Measurements from ENCODE around the gene LRRC4. TPM values are rescaled to one million over a fixed set of nuclear protein-coding genes. Genes with fewer than 3 reads are reported as not detected.

The LRRC4 gene
- total RNA-seq (1 to 10 TPM in 1 of 5 experiments, under 1 TPM in 3, not detected in 1; 0.57 to 5.7 (median 0.88) TPM), polyA plus RNA-seq (under 1 TPM in 1 of 2 donors, not detected in 1; 0.14 TPM), total RNA-seq (1.2 reads per million)

DNA sequence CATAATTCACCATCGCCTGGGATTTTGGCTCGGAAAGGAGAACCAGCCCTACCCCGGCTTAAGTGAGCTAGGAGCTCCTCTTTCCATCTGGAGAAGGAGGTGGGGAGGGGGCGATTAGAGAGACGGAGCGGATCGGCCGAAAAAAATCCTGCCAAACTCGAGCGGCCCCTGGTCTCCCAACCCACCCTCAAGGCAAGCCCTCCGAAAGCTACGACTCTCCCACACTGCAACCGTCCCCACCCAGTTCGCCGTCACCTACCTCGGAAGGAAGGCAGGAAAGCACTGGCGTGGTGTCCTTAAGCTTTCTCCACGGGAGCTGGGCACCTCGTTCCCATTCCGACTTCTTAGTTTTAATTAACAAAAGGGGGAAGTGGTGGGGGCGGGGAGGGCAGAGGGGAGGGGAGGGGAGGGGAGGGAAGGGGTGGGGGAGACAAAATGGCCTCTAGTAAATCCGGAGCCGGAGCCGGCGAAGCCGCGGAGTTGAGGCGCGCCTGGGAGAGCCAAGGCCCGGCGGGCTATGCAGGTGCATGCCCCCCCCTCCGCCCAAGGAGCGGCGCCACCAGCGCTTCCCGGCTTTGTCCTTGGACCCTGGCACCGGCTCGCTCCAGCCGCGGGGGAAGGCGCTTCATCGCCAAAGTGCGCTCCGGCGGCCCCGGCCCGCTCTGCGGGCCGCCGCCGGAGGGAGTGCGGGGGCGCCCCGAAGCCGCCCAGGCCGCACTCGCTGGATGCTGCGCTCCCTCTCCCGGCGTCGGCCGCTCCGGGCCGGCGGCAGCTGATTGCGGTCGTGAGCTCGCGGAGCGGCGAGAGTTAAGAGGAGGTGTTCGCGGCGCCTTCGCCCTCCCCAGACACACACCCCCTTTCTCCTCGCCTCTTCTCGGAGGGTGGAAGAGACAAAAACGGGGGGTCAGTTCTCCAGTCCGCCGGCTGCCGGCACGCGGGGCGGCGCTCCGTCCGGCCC is at the start of gene LRRC4:
Gene LRRC4, minus strand, starts transcription at position 784 of the 958 bp plus-strand sequence. CDS start 797 bp downstream, outside the sequence.
- POLR2A ChIA-PET = no interaction called here
- Histone ChIP-seq H3K4me3 (ENCODE audit: low read length) (peak within 1 kb of the TSS; percentile 61), H3K9me3 (ENCODE audit: control insufficient read depth in 2 of 3, low read length in 3 of 3) (no peaks in the 10 kb centered on the region), H3K27me3 (ENCODE audit: control insufficient read depth in 2 of 2, insufficient read depth in 2 of 2, low read length in 2 of 2) (no peaks in the 10 kb centered on the region), H3K27ac (ENCODE audit: low read depth, low read length) (no peak within 1 kb of the TSS), H3K4me1 (ENCODE audit: control insufficient read depth in 2 of 2, insufficient read depth in 2 of 2, low read length in 2 of 2) (no peaks in the 10 kb centered on the region), H3K36me3 (ENCODE audit: control insufficient read depth in 2 of 3, insufficient read depth in 3 of 3, low read length in 3 of 3) (peaks cover 0 to 7% (median 0%) of the 10 kb centered on the region in 3 experiments)
- H3K9me3 Mint-ChIP-seq = no peaks in the 10 kb centered on the region
- peaks cover 8 to 16% (median 13%) of the 10 kb centered on the region in 5 donors for H3K36me3 Mint-ChIP-seq
- peaks cover 0 to 34% (median 7%) of the 10 kb centered on the region in 5 donors for H3K27me3 Mint-ChIP-seq
- H3K4me3 Mint-ChIP-seq = peak within 1 kb of the TSS; percentile 84 to 97 (median 92)
- DNase-seq = peak in 7 of 9 donors; percentile 6 to 50 (median 15)
- CTCF ChIA-PET = interaction anchor here (0.8 kb wide), 1 partner anchor 78 kb away, joined by 3 read pairs; no protein-coding TSS in a partner anchor
- intact Hi-C loops (cut with micrococcal nuclease) = loop anchor here (1.0 to 10.0 kb wide), 5 partner anchors 76 to 379 kb away; partner anchors contain the start of gene SND1 (in 1 of the 2)
- ATAC-seq = peak; percentile 31
- H3K4me1 Mint-ChIP-seq = peaks cover 8 to 41% (median 29%) of the 10 kb centered on the region in 7 donors
- peak within 1 kb of the TSS in 4 of 9 donors; percentile 33 to 76 (median 74) for H3K27ac Mint-ChIP-seq

- H3K9me3 ChIP-seq (ENCODE audit: control insufficient read depth in 2 of 3, low read length in 3 of 3) = no peaks in the 10 kb centered on the region
- H3K4me3 ChIP-seq (ENCODE audit: low read length) = no peak overlapping the region
- intact Hi-C loops (cut with micrococcal nuclease) = no loop called here
- DNase-seq (no peak), ATAC-seq (no peak)
- H3K27me3 Mint-ChIP-seq = no peaks in the 10 kb centered on the region
- H3K27ac ChIP-seq (ENCODE audit: low read depth, low read length) = no peak overlapping the region
- peaks cover 0 to 4% (median 0%) of the 10 kb centered on the region in 7 donors for H3K4me1 Mint-ChIP-seq
- no peaks in the 10 kb centered on the region for H3K4me1 ChIP-seq (ENCODE audit: control insufficient read depth in 2 of 2, insufficient read depth in 2 of 2, low read length in 2 of 2)
- H3K9me3 Mint-ChIP-seq = no peaks in the 10 kb centered on the region
- peak overlapping the region in 1 of 9 donors; percentile 18 for H3K27ac Mint-ChIP-seq
- no peak overlapping the region for H3K4me3 Mint-ChIP-seq
- CTCF ChIA-PET = no interaction called here
- peaks cover 0 to 55% (median 4%) of the 10 kb centered on the region in 3 experiments for H3K36me3 ChIP-seq (ENCODE audit: control insufficient read depth in 2 of 3, insufficient read depth in 3 of 3, low read length in 3 of 3)
- POLR2A ChIA-PET = no interaction called here
- H3K27me3 ChIP-seq (ENCODE audit: control insufficient read depth in 2 of 2, insufficient read depth in 2 of 2, low read length in 2 of 2) = no peaks in the 10 kb centered on the region
- peaks cover 0 to 30% (median 0%) of the 10 kb centered on the region in 5 donors for H3K36me3 Mint-ChIP-seq
Measured at GRCh38 chr7:128080169-128080568, 48.9 kb upstream of the LRRC4 start.

- CTCF ChIA-PET = no interaction called here
- Mint-ChIP-seq H3K4me3 (no peak overlapping the region), H3K36me3 (peaks cover 0 to 35% (median 3%) of the 10 kb centered on the region in 5 donors), H3K27ac (no peak overlapping the region), H3K4me1 (peaks cover 0 to 5% (median 0%) of the 10 kb centered on the region in 7 donors), H3K27me3 (no peaks in the 10 kb centered on the region), H3K9me3 (no peaks in the 10 kb centered on the region)
- no peak overlapping the region for H3K4me3 ChIP-seq (ENCODE audit: low read length)
- no peaks in the 10 kb centered on the region for H3K27me3 ChIP-seq (ENCODE audit: control insufficient read depth in 2 of 2, insufficient read depth in 2 of 2, low read length in 2 of 2)
- intact Hi-C loops (cut with micrococcal nuclease) = no loop called here
- ATAC-seq (no peak), DNase-seq (no peak)
- H3K4me1 ChIP-seq (ENCODE audit: control insufficient read depth in 2 of 2, insufficient read depth in 2 of 2, low read length in 2 of 2) = no peaks in the 10 kb centered on the region
- POLR2A ChIA-PET = no interaction called here
- no peak overlapping the region for H3K27ac ChIP-seq (ENCODE audit: low read depth, low read length)
- no peaks in the 10 kb centered on the region for H3K9me3 ChIP-seq (ENCODE audit: control insufficient read depth in 2 of 3, low read length in 3 of 3)
- H3K36me3 ChIP-seq (ENCODE audit: control insufficient read depth in 2 of 3, insufficient read depth in 3 of 3, low read length in 3 of 3) = peaks cover 0 to 59% (median 0%) of the 10 kb centered on the region in 3 experiments
Measured at GRCh38 chr7:128078309-128078708, 47.1 kb upstream of the LRRC4 start.

- no peak overlapping the region for H3K4me3 ChIP-seq (ENCODE audit: low read length)
- H3K4me1 ChIP-seq (ENCODE audit: control insufficient read depth in 2 of 2, insufficient read depth in 2 of 2, low read length in 2 of 2) = no peaks in the 10 kb centered on the region
- H3K27me3 ChIP-seq (ENCODE audit: control insufficient read depth in 2 of 2, insufficient read depth in 2 of 2, low read length in 2 of 2) = no peaks in the 10 kb centered on the region
- DNase-seq (no peak), ATAC-seq (no peak)
- H3K27ac Mint-ChIP-seq = no peak overlapping the region
- POLR2A ChIA-PET = no interaction called here
- CTCF ChIA-PET = interaction anchor here (0.8 kb wide), 1 partner anchor 32 kb away, joined by 3 read pairs; no protein-coding TSS in a partner anchor
- peaks cover 0 to 28% (median 0%) of the 10 kb centered on the region in 5 donors for H3K36me3 Mint-ChIP-seq
- no peak overlapping the region for H3K27ac ChIP-seq (ENCODE audit: low read depth, low read length)
- no peak overlapping the region for H3K4me3 Mint-ChIP-seq
- no peaks in the 10 kb centered on the region for H3K9me3 Mint-ChIP-seq
- intact Hi-C loops (cut with micrococcal nuclease) = no loop called here
- H3K27me3 Mint-ChIP-seq = no peaks in the 10 kb centered on the region
- peaks cover 0 to 14% (median 6%) of the 10 kb centered on the region in 7 donors for H3K4me1 Mint-ChIP-seq
- peaks cover 0 to 53% (median 0%) of the 10 kb centered on the region in 3 experiments for H3K36me3 ChIP-seq (ENCODE audit: control insufficient read depth in 2 of 3, insufficient read depth in 3 of 3, low read length in 3 of 3)
- H3K9me3 ChIP-seq (ENCODE audit: control insufficient read depth in 2 of 3, low read length in 3 of 3) = no peaks in the 10 kb centered on the region
Measured at GRCh38 chr7:128076796-128077271, 45.6 kb upstream of the LRRC4 start.

DNA sequence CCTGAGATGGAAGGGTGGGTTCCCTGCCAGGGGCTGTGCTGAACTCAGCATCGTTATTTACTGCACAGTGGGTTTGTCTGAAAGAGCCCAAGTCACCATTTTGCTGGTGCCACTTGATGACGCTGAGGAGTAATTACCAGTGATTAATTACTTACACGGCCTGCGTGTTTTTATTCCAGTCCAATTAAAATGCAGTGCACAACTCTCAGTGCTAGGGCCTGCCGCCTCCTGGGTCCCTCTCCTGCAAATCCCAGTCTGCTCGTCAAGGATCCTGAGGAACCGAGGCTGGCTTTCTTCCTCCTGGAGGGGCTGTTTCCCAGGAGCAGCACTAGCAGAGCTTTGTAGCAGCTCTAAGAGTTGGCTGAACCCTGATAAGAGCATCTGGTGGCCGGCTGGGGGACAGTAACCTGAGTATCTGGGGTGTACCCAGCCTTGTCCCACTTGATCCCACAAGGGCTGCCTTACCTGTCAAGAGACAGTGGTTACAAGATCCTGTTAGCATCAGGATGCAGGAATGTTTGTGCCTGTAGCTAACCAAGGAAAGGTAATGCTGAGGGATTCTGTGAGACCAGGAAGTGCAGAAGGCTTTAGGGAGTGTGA is 45.1 kb upstream of the LRRC4 start:
- Histone ChIP-seq H3K9me3 (ENCODE audit: control insufficient read depth in 2 of 3, low read length in 3 of 3) (no peaks in the 10 kb centered on the region), H3K27ac (ENCODE audit: low read depth, low read length) (no peak overlapping the region), H3K4me1 (ENCODE audit: control insufficient read depth in 2 of 2, insufficient read depth in 2 of 2, low read length in 2 of 2) (peaks cover 0 to 4% of the 10 kb centered on the region in 2 donors), H3K27me3 (ENCODE audit: control insufficient read depth in 2 of 2, insufficient read depth in 2 of 2, low read length in 2 of 2) (no peaks in the 10 kb centered on the region), H3K4me3 (ENCODE audit: low read length) (no peak overlapping the region), H3K36me3 (ENCODE audit: control insufficient read depth in 2 of 3, insufficient read depth in 3 of 3, low read length in 3 of 3) (peaks cover 0 to 48% (median 0%) of the 10 kb centered on the region in 3 experiments)
- Mint-ChIP-seq H3K36me3 (peaks cover 0 to 25% (median 2%) of the 10 kb centered on the region in 5 donors), H3K4me1 (peaks cover 4 to 19% (median 11%) of the 10 kb centered on the region in 7 donors), H3K27me3 (no peaks in the 10 kb centered on the region), H3K9me3 (no peaks in the 10 kb centered on the region), H3K27ac (no peak overlapping the region), H3K4me3 (no peak overlapping the region)
- intact Hi-C loops (cut with micrococcal nuclease) = no loop called here
- POLR2A ChIA-PET = no interaction called here
- no peak for ATAC-seq
- DNase-seq = no peak
- CTCF ChIA-PET = interaction anchor here (0.8 kb wide), 1 partner anchor 33 kb away, joined by 3 read pairs; no protein-coding TSS in a partner anchor

DNA sequence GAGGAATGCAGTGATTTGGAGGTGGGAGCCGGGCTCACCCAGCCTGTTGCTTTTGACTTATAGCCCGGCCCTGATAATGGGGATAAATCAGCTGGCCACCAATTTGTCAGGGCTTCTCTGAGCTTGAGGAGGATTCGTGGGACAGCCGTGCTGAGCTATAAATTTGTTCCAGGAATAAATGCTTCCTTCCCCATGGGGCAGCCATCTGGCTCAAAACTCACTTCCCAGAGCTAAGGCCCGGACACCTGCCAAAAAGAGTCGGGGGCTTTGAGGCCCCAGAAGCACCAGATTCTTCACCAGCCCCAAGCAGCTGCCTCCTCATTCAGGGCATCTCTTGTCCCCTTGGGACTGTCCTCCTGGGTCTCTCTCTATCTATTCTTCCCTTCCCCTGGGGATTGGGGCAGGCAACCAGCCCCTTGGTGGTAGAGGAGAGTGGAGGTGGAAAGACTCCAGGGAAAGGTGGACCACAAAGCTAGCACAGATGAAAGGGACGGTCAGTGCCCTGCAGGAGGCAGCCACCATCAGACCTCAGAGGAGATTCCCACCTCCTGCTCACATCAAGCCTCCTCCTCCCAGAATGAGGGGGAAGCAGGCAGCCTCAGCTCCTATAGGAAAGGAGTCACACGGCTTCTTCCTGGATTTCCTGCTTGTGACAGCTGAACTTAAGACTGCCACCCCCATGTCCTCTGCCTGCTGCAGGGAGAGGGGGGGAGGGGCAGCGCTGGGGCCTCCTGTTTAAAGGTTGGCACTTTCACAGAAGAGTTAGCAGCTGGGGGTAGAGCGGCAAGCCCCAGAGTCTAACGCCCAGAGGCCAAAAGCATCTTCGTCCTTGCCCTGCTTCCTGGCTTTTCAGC is 44.2 kb upstream of the LRRC4 start:
- H3K9me3 ChIP-seq (ENCODE audit: control insufficient read depth in 2 of 3, low read length in 3 of 3) = no peaks in the 10 kb centered on the region
- Mint-ChIP-seq H3K27me3 (no peaks in the 10 kb centered on the region), H3K36me3 (peaks cover 0 to 20% (median 2%) of the 10 kb centered on the region in 5 donors), H3K4me1 (peaks cover 11 to 28% (median 19%) of the 10 kb centered on the region in 7 donors), H3K27ac (no peak overlapping the region), H3K4me3 (no peak overlapping the region), H3K9me3 (no peaks in the 10 kb centered on the region)
- no peak overlapping the region for H3K4me3 ChIP-seq (ENCODE audit: low read length)
- no peak overlapping the region for H3K27ac ChIP-seq (ENCODE audit: low read depth, low read length)
- H3K36me3 ChIP-seq (ENCODE audit: control insufficient read depth in 2 of 3, insufficient read depth in 3 of 3, low read length in 3 of 3) = peaks cover 0 to 45% (median 0%) of the 10 kb centered on the region in 3 experiments
- no peak for DNase-seq
- peaks cover 0 to 9% of the 10 kb centered on the region in 2 donors for H3K4me1 ChIP-seq (ENCODE audit: control insufficient read depth in 2 of 2, insufficient read depth in 2 of 2, low read length in 2 of 2)
- ChIA-PET CTCF (no interaction called here), POLR2A (no interaction called here)
- H3K27me3 ChIP-seq (ENCODE audit: control insufficient read depth in 2 of 2, insufficient read depth in 2 of 2, low read length in 2 of 2) = no peaks in the 10 kb centered on the region
- intact Hi-C loops (cut with micrococcal nuclease) = no loop called here
- ATAC-seq = no peak

Measured in naive thymus-derived CD4-positive, alpha-beta T cell (primary cell).